GM03348 (cell line): Measurements from ENCODE around the gene GSX1.
A peak's percentile ranks its signal among the peaks of the same experiment; 100 is the strongest.
"Not testable (repeated sequence)": the region's sequence is repeated elsewhere in the genome, so short reads cannot be mapped to it uniquely, and the experiment has no call there.

ENCODE experiments used
- DNase-seq: peaks from one replicate; pipeline ENCODE4 v3.0.0; 2012; ENCODE audit warnings: low spot score

The GSX1 gene

DNA sequence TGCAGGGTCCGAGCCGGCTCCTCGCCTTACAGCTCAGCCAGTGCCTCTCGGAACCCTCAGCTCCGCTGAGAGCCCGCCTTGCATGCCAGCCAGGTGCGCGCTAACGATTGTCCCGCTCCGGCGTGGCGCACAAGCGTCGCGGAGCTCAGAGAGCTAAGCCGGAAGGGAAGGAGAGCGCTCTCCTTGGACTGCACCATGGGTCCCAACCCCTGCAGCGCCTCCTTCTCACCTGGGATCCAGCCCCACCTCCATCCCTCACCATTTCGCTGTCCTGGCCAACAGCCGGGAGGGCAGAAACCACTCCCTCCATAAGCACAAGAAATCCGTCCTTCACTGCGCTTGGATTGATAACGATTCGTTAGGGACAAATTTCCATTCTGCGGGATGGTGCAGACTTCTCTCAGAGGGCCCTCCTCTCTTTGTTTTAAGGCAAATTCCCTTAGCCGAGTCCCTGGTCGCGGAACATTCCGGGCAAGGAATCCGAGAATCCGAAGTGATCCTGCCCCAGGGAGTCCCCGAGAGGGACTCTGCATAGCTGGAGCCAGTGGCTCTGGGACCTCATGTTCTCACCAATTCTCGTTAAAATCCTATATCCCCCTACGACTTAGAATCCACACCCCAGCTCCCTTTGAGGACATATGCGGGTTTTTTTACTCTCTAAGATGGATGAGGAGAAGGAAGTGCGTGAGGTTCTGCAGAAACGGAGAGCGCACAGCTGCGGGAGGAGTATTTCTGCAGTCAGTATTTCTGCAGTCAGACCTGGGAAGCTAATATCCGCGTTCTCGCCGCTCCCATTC, 2.8 kb downstream of the GSX1 start:
- no peak for DNase-seq

DNA sequence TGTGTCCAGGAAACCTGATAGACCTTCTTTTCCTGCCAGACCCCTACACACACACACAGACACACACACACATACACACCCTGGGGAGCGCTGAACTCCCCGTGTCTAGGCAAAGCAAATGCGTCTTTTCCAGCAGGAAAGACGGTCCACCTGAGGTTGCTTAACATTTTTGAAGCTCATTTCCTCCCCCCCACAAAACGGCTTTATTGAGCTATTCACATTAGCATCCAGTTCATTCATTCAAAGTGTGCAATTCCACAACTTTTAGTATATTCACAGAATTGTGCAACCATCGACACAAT, 3.4 kb downstream of the GSX1 start:
- no peak for DNase-seq

DNA sequence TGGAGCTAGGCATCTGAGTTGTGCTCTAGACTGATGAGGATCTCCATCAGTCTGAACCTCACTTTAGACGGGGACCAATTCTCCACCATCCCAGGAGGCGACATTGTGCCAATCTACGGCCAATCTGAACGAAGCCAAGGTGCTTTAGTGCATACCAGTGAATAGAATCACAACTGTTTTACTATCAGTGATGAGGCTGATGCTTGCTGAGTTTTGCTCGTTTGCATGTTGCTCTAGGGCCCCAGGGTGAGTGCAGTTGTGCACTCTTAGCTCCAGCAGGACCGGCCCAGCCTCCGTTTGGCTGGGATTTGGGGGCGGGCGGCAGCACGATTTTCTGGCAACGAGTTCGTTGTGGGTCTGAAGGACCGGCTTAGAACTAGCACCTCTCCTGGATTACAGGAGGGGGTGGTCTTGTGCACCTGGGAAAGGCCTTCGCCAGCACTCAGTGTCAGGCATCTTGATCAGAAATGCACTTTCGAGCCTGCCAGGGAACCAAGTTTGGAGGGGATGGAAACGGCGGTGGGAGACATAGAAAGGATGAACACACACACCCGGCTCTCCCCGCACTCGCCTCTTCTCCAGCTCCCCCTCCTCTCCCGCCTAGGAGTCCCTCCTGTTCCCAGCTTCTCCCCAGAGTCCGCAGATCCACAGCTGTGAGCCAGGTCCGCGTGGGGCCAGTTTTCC, 4.4 kb downstream of the GSX1 start:
- DNase-seq: no peak

DNA sequence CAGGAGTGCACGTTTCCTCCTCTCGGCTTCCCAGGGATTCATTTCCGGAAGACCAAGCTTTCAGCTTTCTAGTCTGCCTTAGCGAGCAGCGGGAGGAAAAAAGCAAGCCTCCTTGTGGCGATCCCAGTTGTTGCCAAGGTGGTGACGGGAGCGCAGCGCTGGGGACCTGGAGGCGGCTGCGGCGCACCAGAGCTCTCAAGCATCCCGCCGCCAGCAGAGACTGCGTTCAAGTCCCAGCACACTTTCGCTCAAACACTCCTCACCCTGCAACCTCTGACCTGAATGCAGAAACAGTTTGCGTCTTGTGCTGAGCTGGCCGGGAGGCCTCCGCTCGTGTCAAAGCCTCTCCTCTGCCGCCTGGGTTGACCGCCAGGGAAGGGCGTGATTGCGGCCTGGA, 4.9 kb downstream of the GSX1 start:
- no peak for DNase-seq

DNA sequence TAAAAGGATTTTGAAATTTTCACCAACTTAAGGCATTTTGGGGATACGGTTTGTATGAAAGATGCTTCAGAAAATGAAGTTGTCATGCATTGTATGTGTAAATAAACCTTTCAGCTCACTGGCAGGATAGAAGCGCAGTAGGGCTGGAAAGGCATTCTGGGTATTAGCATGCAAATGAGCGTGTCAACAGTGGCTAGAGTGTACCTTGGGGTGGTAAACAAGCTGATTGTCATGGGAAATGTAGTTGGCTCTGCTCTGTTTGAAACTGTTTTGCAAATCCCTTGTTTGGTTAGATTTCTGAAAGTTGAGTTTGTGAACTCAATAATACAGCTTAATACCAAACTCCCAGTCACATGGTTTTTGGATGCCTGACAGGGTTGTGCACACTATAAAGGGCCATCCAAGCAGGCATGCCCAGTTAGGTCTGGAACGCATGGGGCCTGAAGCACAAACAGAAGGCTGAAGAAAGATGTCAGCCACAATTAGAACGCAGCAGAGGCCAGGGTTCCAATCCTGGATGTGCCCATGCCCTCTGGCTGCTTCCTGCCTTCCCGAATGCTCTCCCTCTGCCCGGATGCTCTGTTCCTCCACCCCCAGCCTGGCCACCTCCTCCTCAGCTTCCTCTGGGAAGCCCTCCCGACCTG, 14.6 kb downstream of the GSX1 start:
- DNase-seq: no peak

DNA sequence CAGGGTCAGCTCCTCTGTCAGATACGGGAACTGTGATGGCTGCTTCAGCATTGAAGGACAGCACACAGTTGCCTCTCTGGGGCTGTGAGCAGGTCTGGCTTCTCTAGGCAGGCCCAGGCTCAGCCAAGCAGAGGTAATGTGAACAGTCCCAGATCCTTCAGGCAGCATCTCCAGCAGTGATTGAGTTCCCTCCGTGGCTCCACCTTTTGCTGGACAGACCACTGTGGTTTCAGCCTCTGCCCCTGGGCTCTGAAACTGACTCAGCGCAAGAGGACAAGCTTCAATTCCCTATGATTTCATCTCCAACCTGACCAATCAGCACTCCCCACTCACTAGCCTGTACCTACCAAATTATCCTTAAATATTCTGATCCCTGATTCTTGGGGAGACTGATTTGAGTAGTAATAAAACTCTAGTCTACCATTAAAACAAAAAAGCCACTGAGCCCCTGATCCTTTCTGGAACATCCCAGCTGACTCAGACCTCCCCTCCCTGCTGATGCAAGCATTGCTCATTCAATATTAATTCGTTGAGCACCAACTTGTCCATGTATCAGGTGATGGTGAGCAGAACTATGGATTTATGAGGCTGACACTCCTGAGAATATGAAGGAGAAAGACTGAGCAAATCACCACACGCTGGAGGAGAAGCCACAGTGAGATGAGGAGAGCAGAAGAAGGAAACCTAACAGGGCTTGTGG, 16.7 kb downstream of the GSX1 start:
- no peak for DNase-seq

DNA sequence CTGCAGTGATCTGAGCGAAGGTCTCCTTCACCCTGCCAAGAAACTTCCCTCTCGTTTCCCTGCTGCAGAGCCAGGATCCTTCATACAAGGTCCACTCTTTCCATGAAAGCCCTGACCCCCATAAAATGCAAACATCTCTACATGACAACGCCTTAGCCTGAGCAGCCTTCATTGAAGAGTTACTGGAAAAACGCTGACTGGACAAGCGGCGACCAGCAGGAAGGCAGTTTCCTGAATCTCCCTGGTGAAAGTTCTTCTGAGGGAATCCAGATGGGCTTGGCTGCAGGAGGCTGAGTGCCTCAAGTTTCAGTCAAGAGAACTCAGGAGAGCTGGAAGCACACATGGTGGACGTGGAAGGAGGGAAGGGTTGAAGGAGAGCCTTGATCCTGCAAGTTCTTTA, 17.7 kb downstream of the GSX1 start:
- DNase-seq: no peak

DNA sequence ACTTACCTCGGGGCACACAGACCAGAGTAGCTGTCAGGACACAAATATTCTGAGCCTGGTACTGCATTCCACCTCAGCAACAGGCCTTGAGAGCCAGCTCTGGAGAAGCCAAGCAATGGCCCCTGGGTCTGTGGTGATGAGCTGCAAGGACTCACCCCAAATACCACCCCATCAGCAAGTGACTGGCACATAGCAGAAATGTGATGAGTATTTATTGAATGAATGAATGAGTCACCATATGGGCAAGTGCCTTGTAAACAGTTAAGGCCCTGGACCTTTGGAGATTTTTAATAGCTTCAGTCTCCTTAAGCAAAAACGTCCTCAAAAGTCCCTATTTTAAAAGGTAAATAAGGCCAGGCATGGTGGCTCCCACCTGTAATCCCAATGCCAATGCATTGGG, 18.2 kb downstream of the GSX1 start:
- no peak for DNase-seq

DNA sequence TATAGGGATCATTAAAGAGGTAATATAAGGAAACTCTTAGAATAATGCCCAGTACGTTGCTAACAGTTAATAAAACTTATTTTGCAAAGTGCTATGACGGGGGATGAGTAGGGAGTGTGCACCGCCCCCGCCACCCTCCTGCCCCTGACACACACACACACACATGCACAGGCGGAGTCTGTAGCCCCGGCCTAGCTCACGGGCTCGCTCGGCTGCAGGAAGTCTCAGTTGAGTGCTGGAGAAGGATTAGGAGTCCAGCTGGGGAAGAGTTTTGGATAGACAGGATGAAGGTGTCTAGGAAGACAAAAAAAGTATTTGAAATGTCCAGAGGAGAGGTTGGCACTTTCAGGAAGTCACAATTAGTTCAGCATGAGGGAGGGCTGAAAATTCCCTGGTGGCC, 21.5 kb downstream of the GSX1 start:
- no peak for DNase-seq

DNA sequence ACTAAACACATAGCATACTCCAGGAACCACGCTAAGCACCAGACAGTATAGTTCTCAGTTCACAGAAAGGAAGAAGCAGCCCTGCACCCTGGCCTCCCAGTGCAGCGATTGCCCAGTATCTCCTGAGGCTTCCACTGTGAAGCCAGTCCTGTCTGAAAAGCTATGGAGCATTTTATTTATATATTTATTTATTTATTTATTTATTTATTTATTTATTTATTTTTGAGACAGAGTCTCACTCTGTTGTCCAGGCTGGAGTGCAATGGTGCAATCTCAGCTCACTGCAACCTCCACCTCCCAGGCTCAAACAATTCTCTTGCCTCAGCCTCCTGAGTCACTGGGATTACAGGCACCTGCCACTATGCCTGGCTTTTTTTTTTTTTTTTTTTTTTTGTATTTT, 25.5 kb downstream of the GSX1 start:
- DNase-seq: not testable (repeated sequence)

DNA sequence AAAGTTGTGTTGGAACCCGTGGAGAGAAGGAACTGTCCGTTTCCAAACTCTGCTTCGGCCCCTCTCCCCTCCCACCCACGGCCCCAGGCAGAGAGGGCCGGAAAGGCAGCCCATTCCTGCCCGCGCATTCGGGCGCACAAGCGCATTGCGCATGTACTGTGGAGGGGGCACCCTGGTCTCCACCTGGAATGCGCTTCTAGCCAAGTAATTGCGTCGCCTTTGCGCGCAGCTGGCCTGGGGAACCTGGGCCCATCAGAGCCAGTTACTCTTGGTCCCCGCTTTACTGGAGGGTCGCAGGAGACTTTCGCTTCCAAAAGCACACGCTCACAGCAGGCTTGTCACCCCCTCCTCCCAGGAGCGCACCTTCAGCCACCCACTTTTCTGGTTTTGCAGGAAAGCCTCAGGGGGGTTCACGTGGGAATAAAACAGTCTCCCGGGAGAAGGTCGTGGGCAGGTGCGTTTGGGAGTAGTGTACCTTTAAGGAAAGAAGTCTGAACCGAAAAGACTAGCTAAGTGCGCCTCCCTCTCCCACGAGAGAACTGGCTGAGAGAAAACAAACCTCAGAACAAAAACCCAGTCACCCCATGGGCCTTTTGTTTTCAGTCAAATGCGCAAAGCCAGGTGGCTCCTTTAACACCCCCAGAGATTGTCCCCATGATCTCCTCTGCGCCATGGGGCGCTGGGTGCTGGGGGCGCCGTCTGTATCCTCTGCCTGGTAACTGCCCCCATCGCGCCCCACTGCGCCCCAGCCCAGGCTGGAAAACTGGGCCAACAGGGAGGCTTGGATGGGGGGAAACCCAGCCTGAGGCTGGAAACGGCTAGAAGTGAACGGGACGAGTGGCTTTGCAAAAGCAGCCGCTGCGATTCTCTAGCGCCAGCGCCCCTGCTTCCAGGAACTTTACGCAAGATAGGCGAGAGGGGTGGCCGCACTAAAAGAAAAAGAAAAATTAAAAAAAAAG, 28.5 kb downstream of the GSX1 start:
- DNase-seq: no peak

DNA sequence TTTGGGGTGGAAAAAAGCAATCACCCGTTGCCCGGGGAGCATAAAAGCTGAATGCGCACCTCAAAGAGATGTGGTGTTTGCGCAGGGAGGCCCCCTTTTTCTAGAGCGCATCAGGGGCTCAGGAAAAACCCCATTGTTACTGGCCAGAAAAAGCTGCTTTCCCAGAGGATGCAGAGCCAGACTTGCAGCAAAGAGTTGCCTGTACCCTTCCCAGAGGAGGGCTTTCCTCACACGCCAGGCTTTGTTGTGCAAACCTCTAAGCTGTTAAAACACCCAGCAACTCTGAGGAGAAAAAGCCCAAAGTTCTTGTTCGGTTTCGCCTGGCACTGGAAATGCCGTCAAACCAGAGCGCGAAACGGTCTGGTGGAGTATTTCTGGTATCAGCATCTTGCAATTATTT, 29.3 kb downstream of the GSX1 start:
- no peak for DNase-seq

DNA sequence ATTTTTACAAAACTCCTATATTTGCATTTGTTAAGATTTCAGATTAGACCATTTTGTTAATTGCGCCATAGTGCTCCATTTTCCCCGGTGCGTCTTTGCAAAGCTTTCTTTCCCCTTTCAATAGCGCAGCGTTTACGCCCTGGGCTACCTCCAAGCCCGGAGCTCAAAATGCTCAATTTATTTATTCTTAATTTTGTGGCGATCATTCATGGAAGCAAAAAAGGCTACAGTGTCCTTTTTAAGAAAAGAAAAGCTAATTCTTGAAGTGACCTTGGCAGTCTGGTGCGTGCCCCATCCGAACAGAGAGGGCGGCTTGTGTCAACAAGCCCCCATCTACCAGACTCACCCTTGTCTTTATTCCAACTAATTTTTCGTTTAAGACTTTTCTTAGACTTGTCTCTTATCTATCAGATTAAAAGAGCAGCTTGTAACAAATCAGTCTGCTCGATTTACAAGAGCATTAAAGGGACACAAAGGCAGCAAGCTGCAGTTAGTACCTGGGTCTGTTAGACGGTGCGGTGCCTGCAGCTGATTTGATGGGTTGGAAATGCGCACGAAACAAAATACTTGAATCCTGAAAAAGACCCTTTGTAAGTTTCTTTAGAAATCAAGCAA, 30.1 kb downstream of the GSX1 start:
- no peak for DNase-seq

DNA sequence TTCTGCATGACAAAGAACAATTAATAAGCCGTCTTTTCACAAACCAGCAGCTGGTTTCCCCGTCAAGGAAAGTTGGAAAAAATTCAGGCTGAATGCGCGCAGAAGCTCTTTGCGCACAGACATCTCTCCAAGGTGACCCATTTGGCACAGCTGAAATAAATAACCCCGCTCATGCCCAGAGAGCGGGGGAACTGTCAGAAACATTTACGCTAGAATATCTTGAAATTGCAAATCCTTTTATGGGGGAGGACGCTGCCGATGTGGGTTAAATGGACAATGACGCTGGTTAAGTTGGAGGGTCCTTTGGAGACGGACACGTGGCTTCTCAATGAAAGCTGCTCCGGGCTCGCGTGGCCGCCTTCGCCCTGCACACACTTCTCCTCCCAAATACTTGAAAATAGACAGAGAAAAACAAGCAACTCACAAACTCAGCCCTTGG, 30.6 kb downstream of the GSX1 start:
- no peak for DNase-seq

DNA sequence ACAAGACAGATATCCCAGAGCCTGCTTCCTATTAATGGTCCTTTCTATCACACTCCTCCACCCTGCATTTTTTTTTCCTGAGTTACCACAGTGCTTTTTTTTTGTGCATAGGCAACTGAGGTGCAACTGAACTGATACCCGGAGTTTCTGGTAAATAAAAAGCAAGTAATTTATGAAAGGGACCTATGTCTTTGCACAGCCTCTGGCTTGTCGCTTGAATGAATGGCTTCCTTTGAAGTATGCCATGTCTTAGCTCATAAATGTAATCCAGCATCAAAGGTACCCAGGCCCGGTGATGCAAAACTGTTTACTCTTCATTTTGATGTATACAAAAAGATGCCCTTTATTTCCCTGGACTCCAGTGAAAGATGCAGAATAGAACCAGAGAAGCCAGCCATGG, 31.8 kb downstream of the GSX1 start:
- no peak for DNase-seq

DNA sequence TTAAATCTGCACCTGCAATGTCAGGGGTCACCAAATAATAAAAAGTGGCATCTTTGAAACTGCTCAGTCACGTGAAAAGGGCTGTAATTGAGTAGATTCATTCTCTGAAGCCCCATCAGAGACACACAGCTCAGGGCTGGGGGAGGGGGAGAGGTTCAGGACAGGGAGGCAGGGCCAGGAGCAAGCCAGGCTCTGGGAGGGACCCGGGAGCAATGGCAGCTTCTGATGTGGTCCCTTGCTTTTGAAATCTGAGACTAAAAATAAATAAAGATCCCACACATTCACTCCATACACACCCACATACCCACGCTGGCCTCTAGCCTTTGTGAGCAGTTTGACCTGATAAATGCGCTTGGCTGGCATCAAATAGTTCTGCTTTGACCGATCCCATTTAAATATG, 32.8 kb downstream of the GSX1 start:
- no peak for DNase-seq

DNA sequence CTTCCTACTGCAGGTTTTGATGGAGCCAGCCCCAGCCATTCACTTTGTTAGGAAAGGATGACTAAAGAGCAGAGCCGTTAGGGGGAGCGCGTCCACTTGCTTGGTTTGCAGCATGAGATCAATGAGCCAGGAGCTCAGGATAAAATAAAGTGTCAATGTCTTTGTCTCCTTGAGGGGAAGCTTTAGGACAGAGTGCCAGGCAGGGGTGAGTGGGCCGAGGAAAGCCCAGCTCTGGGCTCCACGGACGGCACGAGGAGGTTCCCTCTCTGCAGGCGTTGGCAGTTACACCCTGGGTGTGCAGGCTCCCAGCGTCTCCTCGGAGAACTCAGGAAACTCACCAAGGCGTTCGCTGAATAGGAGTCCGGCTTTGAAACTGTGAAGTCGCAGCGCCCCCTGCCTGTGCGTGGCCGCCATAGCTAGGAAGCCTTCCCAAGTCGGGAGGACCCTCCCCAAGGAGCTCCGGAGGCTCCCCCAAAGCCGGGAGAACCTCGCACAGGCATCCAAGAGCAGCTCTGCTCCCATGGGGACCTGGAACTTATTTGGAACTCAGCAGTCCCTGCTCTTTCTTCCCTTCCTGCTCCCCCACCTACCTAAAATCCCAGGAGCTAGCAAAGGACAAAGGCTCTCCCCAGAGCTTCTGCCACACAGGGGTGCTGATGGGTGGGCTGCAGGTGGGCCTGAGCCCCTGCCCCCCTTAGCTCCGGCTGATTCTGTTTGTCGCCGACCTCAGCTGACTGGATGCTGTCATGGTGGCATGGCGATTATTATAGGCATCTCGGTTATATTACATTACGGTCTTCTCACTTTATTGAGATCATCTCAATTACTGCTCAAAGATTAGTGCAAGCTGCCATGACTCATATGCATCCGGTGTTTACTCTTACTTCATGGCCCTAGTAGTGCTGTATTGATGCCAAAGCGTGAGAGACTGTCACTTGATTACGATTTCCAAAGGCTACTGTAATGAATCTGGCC, 34.4 kb downstream of the GSX1 start:
- peak; percentile 93 for DNase-seq

DNA sequence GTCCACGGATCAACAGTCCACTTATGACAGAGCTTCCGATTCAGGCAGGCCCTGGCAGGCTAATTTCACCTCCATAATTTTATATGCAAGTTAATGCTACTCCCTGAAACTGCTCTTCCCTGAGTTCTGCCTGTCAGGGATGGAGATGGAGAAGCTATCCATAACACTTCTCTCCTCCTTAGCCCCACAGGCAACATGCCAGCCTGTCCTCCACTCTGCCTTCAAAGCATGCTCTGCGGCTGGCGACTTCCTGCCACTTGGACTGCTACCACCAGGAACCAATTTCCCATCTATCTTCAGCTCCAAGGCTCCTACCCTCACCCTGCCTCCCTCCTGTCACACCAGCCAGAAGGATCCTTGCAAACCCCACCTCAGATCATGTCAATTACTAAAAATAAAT, 35.4 kb downstream of the GSX1 start:
- DNase-seq: no peak

DNA sequence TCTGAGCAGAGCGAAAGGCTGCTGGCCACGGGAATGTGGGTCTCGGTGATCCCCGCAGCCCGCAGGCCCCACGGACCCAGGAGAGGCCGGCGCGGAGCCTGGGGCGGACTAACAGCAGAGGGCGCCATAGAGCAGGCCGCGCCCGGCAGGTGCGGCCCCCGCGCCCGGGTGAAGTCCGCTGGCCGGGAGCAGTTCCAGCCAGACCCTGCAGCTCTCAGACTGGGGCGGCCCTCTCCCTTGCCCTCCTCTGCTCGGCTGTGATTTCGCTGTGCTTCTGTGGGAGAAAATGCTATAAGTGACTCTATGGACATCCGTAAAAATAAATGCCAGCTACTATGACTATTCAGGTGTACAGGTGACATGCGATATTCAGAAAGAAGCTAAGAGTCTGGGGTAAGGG, 37.7 kb downstream of the GSX1 start:
- DNase-seq: peak; percentile 84

DNA sequence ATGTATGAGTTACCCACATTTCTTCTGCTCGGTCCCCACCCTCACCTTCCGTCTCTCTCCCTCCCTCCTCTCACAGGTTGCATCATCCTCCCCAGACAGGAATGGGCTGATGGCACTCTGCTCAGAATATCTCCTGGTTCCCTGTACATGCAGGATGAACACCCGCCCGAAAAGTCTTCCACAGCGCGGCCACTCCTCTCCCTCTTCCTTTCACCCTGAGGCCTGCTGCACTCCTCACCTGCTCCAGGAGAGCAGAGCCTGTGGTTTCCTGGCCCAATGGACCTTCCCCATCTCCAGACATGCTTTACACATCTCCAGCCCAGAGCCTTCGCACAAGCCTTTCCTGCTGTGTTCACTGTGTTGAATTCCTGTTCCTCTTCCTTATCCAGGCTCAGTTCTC, 40.9 kb downstream of the GSX1 start:
- DNase-seq: no peak
